ENCODE measurements around the gene RFNG. TPM values are rescaled to one million over a fixed set of nuclear protein-coding genes. Genes with fewer than 3 reads are reported as not detected.

RFNG gene
- polyA plus RNA-seq, 1 donor (not counting 4 experiments of a cell fraction or from before 2014, with no cell fraction given): 10.2 TPM

DNA sequence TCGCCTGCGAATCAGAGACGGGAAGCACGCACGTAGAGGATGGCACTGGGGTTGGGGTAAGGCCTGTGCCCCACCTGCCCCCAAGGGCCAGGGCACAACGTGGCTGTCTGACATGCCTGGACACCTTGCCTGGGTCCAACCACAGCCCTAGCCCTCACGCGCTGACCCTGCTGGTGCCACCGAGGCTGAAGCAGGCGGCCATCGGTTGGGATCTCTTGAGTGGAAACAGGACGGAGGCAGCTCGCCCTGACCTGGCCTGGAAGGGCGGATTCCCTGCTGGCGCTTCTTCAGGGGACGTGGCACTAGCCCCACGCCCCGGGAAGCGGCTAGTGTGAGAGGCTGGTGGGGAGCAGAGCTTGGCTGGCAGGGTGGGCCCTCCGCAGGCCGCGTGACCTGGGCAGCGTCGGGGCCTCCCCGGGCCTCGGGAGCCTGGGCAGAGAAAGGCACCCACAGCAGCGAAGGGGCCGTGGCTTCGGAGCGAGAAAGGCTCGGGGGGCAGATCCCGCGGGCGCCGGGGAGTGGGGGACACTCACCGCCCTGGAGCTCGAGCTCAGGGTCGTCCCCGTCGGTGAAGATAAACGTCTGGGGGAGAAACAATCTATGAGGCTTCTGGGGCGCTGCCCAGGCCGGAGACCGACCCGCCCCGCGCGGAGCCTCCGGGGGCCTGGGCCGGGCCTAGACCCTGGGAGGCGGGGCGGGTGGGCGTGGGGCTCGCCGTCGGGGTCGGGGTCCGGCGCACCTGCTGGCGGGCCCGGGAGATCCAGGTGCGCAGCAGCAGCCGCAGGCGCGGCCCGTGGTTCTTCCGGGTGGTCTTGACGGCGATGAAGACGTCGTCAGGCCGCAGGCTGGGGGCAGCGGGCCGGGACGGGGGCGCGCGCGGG lies 610 bp downstream of the RFNG start:
- Histone ChIP-seq H3K9ac (ENCODE audit: control insufficient read depth, extremely low read depth, insufficient read depth, low read length) (peak overlapping the region; percentile 80), H3K36me3 (ENCODE audit: control insufficient read depth in 2 of 2, extremely low read depth in 1 of 2, insufficient read depth in 2 of 2, low read length in 2 of 2) (peaks cover 15 to 28% of the 10 kb centered on the region in 2 experiments), H3K4me1 (ENCODE audit: control insufficient read depth, extremely low read depth, insufficient read depth, low read length) (peaks cover 11% of the 10 kb centered on the region), H3K4me3 (ENCODE audit: control insufficient read depth in 2 of 3, extremely low read depth in 1 of 3, insufficient read depth in 2 of 3, low read depth in 1 of 3, low read length in 3 of 3) (peak overlapping the region; percentile 72 to 87 (median 72)), H3K9me1 (ENCODE audit: control insufficient read depth, extremely low read depth, insufficient read depth, low read length) (no peaks in the 10 kb centered on the region), H3K27ac (ENCODE audit: control insufficient read depth, insufficient read depth, low read length) (peak overlapping the region; percentile 8), H2AFZ (ENCODE audit: control insufficient read depth, low read length) (peak overlapping the region; percentile 65), H3K9me3 (ENCODE audit: control insufficient read depth, low read depth, low read length) (no peaks in the 10 kb centered on the region), H3K27me3 (ENCODE audit: control insufficient read depth, extremely low read depth, insufficient read depth, low read length) (no peaks in the 10 kb centered on the region), H3K4me2 (ENCODE audit: control insufficient read depth, extremely low read depth, insufficient read depth, low read depth, low read length) (peak overlapping the region; percentile 81), H3K79me2 (ENCODE audit: control insufficient read depth, insufficient read depth, low read length) (peaks cover 25% of the 10 kb centered on the region), H4K20me1 (ENCODE audit: control insufficient read depth, extremely low read depth, insufficient read depth, low read length) (no peaks in the 10 kb centered on the region)
- dilution Hi-C loops (cut with MboI; ENCODE audit: extremely low pct_ligation_motif_present, low sequenced_read_pairs): no loop called here
- no peak for FAIRE-seq
- DNase-seq (ENCODE audit: low read depth, low spot score): no peak
- TF ChIP-seq, protein P1, sequence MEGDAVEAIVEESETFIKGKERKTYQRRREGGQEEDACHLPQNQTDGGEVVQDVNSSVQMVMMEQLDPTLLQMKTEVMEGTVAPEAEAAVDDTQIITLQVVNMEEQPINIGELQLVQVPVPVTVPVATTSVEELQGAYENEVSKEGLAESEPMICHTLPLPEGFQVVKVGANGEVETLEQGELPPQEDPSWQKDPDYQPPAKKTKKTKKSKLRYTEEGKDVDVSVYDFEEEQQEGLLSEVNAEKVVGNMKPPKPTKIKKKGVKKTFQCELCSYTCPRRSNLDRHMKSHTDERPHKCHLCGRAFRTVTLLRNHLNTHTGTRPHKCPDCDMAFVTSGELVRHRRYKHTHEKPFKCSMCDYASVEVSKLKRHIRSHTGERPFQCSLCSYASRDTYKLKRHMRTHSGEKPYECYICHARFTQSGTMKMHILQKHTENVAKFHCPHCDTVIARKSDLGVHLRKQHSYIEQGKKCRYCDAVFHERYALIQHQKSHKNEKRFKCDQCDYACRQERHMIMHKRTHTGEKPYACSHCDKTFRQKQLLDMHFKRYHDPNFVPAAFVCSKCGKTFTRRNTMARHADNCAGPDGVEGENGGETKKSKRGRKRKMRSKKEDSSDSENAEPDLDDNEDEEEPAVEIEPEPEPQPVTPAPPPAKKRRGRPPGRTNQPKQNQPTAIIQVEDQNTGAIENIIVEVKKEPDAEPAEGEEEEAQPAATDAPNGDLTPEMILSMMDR (optimal IDR thresholded peaks at IDR 0.05 in 1 of 3, IDR thresholded peaks at IDR 0.05 in 1 of 3, conservative IDR thresholded peaks at IDR 0.05 in 1 of 3; ENCODE audit: extremely low read depth in 1 of 3, insufficient read depth in 2 of 3, low read length in 3 of 3): no peak
- no peak for TF ChIP-seq EZH2 (IDR thresholded peaks at IDR 0.05; ENCODE audit: low read length)

GRCh38 chr17:82050152-82050760 lies 1.4 kb downstream of the RFNG start:
- DNase-seq (ENCODE audit: low read depth, low spot score) (no peak), FAIRE-seq (no peak)
- Histone ChIP-seq H3K36me3 (ENCODE audit: control insufficient read depth in 2 of 2, extremely low read depth in 1 of 2, insufficient read depth in 2 of 2, low read length in 2 of 2) (peaks cover 9 to 25% of the 10 kb centered on the region in 2 experiments), H3K9me3 (ENCODE audit: control insufficient read depth, low read depth, low read length) (no peaks in the 10 kb centered on the region), H3K4me1 (ENCODE audit: control insufficient read depth, extremely low read depth, insufficient read depth, low read length) (peaks cover 11% of the 10 kb centered on the region), H2AFZ (ENCODE audit: control insufficient read depth, low read length) (no peak overlapping the region), H3K4me2 (ENCODE audit: control insufficient read depth, extremely low read depth, insufficient read depth, low read depth, low read length) (peak overlapping the region; percentile 81), H4K20me1 (ENCODE audit: control insufficient read depth, extremely low read depth, insufficient read depth, low read length) (no peaks in the 10 kb centered on the region), H3K9ac (ENCODE audit: control insufficient read depth, extremely low read depth, insufficient read depth, low read length) (peak overlapping the region; percentile 80), H3K79me2 (ENCODE audit: control insufficient read depth, insufficient read depth, low read length) (peaks cover 25% of the 10 kb centered on the region), H3K27ac (ENCODE audit: control insufficient read depth, insufficient read depth, low read length) (no peak overlapping the region), H3K9me1 (ENCODE audit: control insufficient read depth, extremely low read depth, insufficient read depth, low read length) (no peaks in the 10 kb centered on the region), H3K4me3 (ENCODE audit: control insufficient read depth in 2 of 3, extremely low read depth in 1 of 3, insufficient read depth in 2 of 3, low read depth in 1 of 3, low read length in 3 of 3) (peak overlapping the region; percentile 72 to 87 (median 72)), H3K27me3 (ENCODE audit: control insufficient read depth, extremely low read depth, insufficient read depth, low read length) (no peaks in the 10 kb centered on the region)
- TF ChIP-seq EZH2 (IDR thresholded peaks at IDR 0.05; ENCODE audit: low read length): no peak
- TF ChIP-seq, protein P1 (optimal IDR thresholded peaks at IDR 0.05 in 1 of 3, IDR thresholded peaks at IDR 0.05 in 1 of 3, conservative IDR thresholded peaks at IDR 0.05 in 1 of 3; ENCODE audit: extremely low read depth in 1 of 3, insufficient read depth in 2 of 3, low read length in 3 of 3): no peak
- dilution Hi-C loops (cut with MboI; ENCODE audit: extremely low pct_ligation_motif_present, low sequenced_read_pairs): no loop called here

All from keratinocyte (primary cell).